ENCODE results near the gene CIAO3. TPM values are rescaled to one million over a fixed set of nuclear protein-coding genes. Genes with fewer than 3 reads are reported as not detected.

Gene CIAO3
- polyA plus RNA-seq, 3 donors = 8.6 to 41.1 (median 11.8) TPM

DNA sequence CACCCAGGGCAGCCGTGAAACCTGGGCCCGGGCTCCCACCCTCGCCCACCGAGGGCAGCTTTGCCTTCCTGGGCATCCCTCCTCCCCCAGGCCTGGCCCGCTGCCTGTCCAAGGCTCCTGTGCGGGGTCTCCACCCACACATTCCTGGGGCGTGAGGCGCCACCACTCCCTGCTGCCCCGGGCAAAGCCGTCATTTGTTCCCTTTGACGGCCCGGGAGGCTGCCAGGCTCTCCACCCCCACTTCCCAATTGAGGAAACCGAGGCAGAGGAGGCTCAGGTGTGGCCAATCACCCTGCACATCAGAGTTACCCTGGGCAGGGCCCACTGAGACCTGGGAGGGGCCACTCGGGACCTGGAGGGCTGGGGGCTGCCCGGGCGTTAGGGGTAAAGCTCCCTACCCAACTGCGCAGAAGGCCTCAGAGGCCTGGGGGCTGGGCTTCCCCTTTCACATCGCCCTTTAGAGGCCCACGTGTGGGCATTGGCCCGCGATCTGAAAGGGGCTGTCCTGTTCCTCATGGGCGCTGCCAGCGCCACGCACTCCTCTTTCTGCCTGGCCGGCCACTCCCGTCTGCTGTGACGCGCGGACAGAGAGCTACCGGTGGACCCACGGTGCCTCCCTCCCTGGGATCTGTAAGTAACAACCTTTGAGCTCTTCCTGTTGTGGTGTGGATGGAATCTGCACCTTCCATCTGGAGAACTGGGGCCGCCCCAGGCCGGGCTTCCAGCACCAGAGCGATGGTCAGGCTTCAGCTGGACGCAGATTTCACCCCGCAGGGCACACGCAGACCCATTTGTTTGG lies 19.9 kb upstream of the CIAO3 start, which contains the start of gene MSLN:
Gene MSLN, plus strand, starts transcription at position 190 of the 799 bp plus-strand sequence. CDS start 1,947 bp downstream, outside the sequence.
- intact Hi-C loops (cut with micrococcal nuclease) = no loop called here
- Histone ChIP-seq H3K4me2 (replicated peaks; ENCODE audit: extremely low read depth, low read length, poor library complexity, severe bottlenecking) (no peak within 1 kb of the TSS), H3K27ac (ENCODE audit: low read depth in 1 of 2, low read length in 2 of 2) (no peak within 1 kb of the TSS), H3K36me3 (replicated peaks in 1 of 2; ENCODE audit: control insufficient read depth in 1 of 2, insufficient read depth in 2 of 2, low read length in 2 of 2) (no peaks in the 10 kb centered on the region), H3K4me1 (ENCODE audit: control insufficient read depth in 1 of 2, insufficient read depth in 2 of 2, low read length in 2 of 2) (peaks cover 16 to 17% of the 10 kb centered on the region in 2 donors), H3K27me3 (ENCODE audit: control insufficient read depth in 2 of 2, insufficient read depth in 2 of 2, low read length in 2 of 2) (no peaks in the 10 kb centered on the region), H4K20me1 (ENCODE audit: insufficient read depth, low read length) (no peaks in the 10 kb centered on the region), H3K4me3 (replicated peaks in 1 of 3; ENCODE audit: low read depth in 2 of 3, low read length in 3 of 3) (no peak within 1 kb of the TSS), H2AFZ (ENCODE audit: insufficient read depth, low read depth, low read length, poor library complexity, severe bottlenecking) (no peak within 1 kb of the TSS), H3K9me3 (replicated peaks in 1 of 2; ENCODE audit: control insufficient read depth in 1 of 2, insufficient read depth in 1 of 2, low read length in 2 of 2) (no peaks in the 10 kb centered on the region), H3K79me2 (ENCODE audit: insufficient read depth, low read length) (no peaks in the 10 kb centered on the region), H3K9ac (ENCODE audit: insufficient read depth, low read length, poor library complexity, severe bottlenecking) (no peak within 1 kb of the TSS)
- Mint-ChIP-seq H3K27ac (peak within 1 kb of the TSS in 3 of 7 donors; percentile 17 to 58 (median 46)), H3K4me1 (peaks cover 17% of the 10 kb centered on the region), H3K27me3 (ENCODE audit: low read depth in 3 of 3) (peaks cover 0 to 3% (median 2%) of the 10 kb centered on the region in 3 donors), H3K36me3 (peaks cover 0 to 2% of the 10 kb centered on the region in 2 donors), H3K9me3 (peaks cover 0 to 4% (median 3%) of the 10 kb centered on the region in 7 donors), H3K4me3 (no peak within 1 kb of the TSS)
- no peak for DNase-seq
- WGBS (ENCODE audit: insufficient coverage) = 85% methylated on average over 25 of the region's 37 CpGs
- TF ChIP-seq, protein P1, sequence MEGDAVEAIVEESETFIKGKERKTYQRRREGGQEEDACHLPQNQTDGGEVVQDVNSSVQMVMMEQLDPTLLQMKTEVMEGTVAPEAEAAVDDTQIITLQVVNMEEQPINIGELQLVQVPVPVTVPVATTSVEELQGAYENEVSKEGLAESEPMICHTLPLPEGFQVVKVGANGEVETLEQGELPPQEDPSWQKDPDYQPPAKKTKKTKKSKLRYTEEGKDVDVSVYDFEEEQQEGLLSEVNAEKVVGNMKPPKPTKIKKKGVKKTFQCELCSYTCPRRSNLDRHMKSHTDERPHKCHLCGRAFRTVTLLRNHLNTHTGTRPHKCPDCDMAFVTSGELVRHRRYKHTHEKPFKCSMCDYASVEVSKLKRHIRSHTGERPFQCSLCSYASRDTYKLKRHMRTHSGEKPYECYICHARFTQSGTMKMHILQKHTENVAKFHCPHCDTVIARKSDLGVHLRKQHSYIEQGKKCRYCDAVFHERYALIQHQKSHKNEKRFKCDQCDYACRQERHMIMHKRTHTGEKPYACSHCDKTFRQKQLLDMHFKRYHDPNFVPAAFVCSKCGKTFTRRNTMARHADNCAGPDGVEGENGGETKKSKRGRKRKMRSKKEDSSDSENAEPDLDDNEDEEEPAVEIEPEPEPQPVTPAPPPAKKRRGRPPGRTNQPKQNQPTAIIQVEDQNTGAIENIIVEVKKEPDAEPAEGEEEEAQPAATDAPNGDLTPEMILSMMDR (IDR thresholded peaks at IDR 0.05) = no peak

DNA sequence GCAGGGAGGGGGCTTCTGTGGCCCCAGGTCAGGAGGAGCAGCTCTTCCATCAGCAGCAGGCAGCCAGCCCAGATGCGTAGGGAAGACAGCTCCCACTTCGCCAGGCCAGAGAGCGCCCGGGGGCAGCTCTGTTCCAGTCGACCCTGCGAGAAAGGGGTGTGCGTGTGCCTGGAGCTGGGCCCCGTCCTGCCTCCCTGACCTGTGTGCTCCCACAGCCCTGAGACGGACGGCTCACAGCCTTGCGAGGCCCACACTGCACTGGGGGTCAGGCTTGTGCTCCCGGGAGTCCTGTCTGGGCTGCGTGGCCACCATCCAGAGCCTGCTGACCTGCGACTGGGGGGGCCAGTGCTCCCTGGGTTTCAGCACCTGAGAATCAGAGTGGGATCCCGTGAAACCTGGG lies 19.3 kb upstream of the CIAO3 start:
- H3K4me1 Mint-ChIP-seq = peaks cover 19% of the 10 kb centered on the region
- H3K9ac ChIP-seq (ENCODE audit: insufficient read depth, low read length, poor library complexity, severe bottlenecking) = no peak overlapping the region
- H3K27me3 ChIP-seq (ENCODE audit: control insufficient read depth in 2 of 2, insufficient read depth in 2 of 2, low read length in 2 of 2) = no peaks in the 10 kb centered on the region
- TF ChIP-seq, protein P1 (IDR thresholded peaks at IDR 0.05) = no peak
- no peaks in the 10 kb centered on the region for H3K36me3 ChIP-seq (replicated peaks in 1 of 2; ENCODE audit: control insufficient read depth in 1 of 2, insufficient read depth in 2 of 2, low read length in 2 of 2)
- no peaks in the 10 kb centered on the region for H3K9me3 ChIP-seq (replicated peaks in 1 of 2; ENCODE audit: control insufficient read depth in 1 of 2, insufficient read depth in 1 of 2, low read length in 2 of 2)
- H3K4me3 ChIP-seq (replicated peaks in 1 of 3; ENCODE audit: low read depth in 2 of 3, low read length in 3 of 3) = no peak overlapping the region
- no peaks in the 10 kb centered on the region for H4K20me1 ChIP-seq (ENCODE audit: insufficient read depth, low read length)
- WGBS (ENCODE audit: insufficient coverage) = 96% methylated on average over 13 of the region's 15 CpGs
- intact Hi-C loops (cut with micrococcal nuclease) = no loop called here
- DNase-seq = no peak
- H3K27ac ChIP-seq (ENCODE audit: low read depth in 1 of 2, low read length in 2 of 2) = no peak overlapping the region
- H3K4me2 ChIP-seq (replicated peaks; ENCODE audit: extremely low read depth, low read length, poor library complexity, severe bottlenecking) = no peak overlapping the region
- no peak overlapping the region for H3K4me3 Mint-ChIP-seq
- H2AFZ ChIP-seq (ENCODE audit: insufficient read depth, low read depth, low read length, poor library complexity, severe bottlenecking) = no peak overlapping the region
- H3K27ac Mint-ChIP-seq = peak overlapping the region in 2 of 7 donors; percentile 17 to 58
- H3K79me2 ChIP-seq (ENCODE audit: insufficient read depth, low read length) = no peaks in the 10 kb centered on the region
- peaks cover 0 to 2% of the 10 kb centered on the region in 2 donors for H3K36me3 Mint-ChIP-seq
- H3K9me3 Mint-ChIP-seq = peaks cover 0 to 5% (median 3%) of the 10 kb centered on the region in 7 donors
- peaks cover 0 to 3% (median 3%) of the 10 kb centered on the region in 3 donors for H3K27me3 Mint-ChIP-seq (ENCODE audit: low read depth in 3 of 3)
- peaks cover 22 to 24% of the 10 kb centered on the region in 2 donors for H3K4me1 ChIP-seq (ENCODE audit: control insufficient read depth in 1 of 2, insufficient read depth in 2 of 2, low read length in 2 of 2)

All from CD14-positive monocyte (primary cell).